Kidney (tissue), 14 donors: Measurements from ENCODE around the gene M6PR. TPM values are rescaled to one million over a fixed set of nuclear protein-coding genes. Genes with fewer than 3 reads are reported as not detected.
"Not testable (repeated sequence)": the region's sequence is repeated elsewhere in the genome, so short reads cannot be mapped to it uniquely, and the experiment has no call there.

Source experiments
- DNase-seq, 5 donors: peaks; one replicate each; pipeline ENCODE4 v3.0.0-alpha.2; 2013 to 2020
- FAIRE-seq: peaks from 2 replicates; lab custom pipeline; 2012; peaks lifted over from hg19 to GRCh38; lab: Jason Lieb, UNC
- H3K27ac ChIP-seq, 2 donors: one replicate each; pipeline ENCODE4 v1.7.0; 2013; ENCODE audit warnings: low read depth in 2 of 2, low read length in 2 of 2, inconsistent platforms in 1 of 2
- H3K27me3 ChIP-seq: one replicate; pipeline ENCODE4 v1.7.1; 2013; ENCODE audit warnings: low read length, inconsistent platforms; ENCODE audit not compliant: control insufficient read depth, insufficient read depth
- H3K36me3 ChIP-seq, 3 donors: one replicate each; pipeline versions ENCODE4 v1.7.0 to v1.7.1; 2013; ENCODE audit warnings: low read length in 3 of 3, control low read depth in 1 of 3, inconsistent platforms in 1 of 3; ENCODE audit not compliant: insufficient read depth in 3 of 3, control insufficient read depth in 2 of 3
- H3K4me1 ChIP-seq, 3 donors: one replicate each; pipeline versions ENCODE4 v1.7.0 to v1.7.1; 2013; ENCODE audit warnings: low read length in 3 of 3, inconsistent platforms in 1 of 3, low read depth in 1 of 3; ENCODE audit not compliant: control insufficient read depth in 2 of 3, insufficient read depth in 2 of 3
- H3K4me3 ChIP-seq, 3 donors: one replicate each; pipeline versions ENCODE4 v1.7.0 to v1.8.1; 2013; ENCODE audit warnings: low read length in 3 of 3, control low read depth in 1 of 3, inconsistent platforms in 1 of 3
- H3K9ac ChIP-seq, 3 donors: one replicate each; pipeline versions ENCODE4 v1.7.0 to v1.7.1; 2013; ENCODE audit warnings: low read length in 3 of 3, control low read depth in 1 of 3, inconsistent platforms in 1 of 3
- H3K9me3 ChIP-seq, 3 donors: one replicate each; pipeline versions ENCODE4 v1.7.0 to v1.7.1; 2013; ENCODE audit warnings: low read length in 3 of 3, control low read depth in 1 of 3, inconsistent platforms in 1 of 3; ENCODE audit not compliant: control insufficient read depth in 2 of 3, insufficient read depth in 1 of 3
- intact Hi-C: fragments of 100-400 bp; cut with DNase I; formaldehyde crosslinking; loops from one replicate; pipeline ENCODE4 v1.11.1; 2022
- polyA plus RNA-seq: library from polyadenylated mRNA; stranded (reverse); fragments of 350-450 nt; fragmentation: Illumina TruSeq; extraction: RNeasy Lipid Tissue Mini Kit (QIAGEN cat#74804); gene quantifications from one replicate; pipeline ENCODE4 v1.2.3, GENCODE V29; 2014; ENCODE audit warnings: low read depth, low replicate concordance; ENCODE audit not compliant: insufficient read depth
- total RNA-seq: library from RNA; stranded (reverse); fragmentation: NEBNext Ultra II Directional; extraction: Animal tissue kit (Norgen Biotek cat#: 25700); gene quantifications from one replicate; pipeline ENCODE4 v1.2.1, GENCODE V29; 2021
- TF ChIP-seq, protein P1 (sequence below): IDR thresholded peaks from 3 replicates; pipeline ENCODE4 v1.5.1; 2012; ENCODE audit warnings: mild to moderate bottlenecking, moderate library complexity, borderline replicate concordance; ENCODE audit not compliant: insufficient read depth; ENCODE audit errors: extremely low read depth
- donor health status: control.
- donor health status: control.
- donor health status: control.
- donor health status: control.
- donor health status: control.
- donor health status: DM: yes; HTN: yes; CAD: no.
- donor health status: Normal renal cell carcinoma (clear cell type).

The M6PR gene
- total and polyA plus RNA-seq, 2 donors from 2014 or later, result 84.7 to 165 TPM

GRCh38 chr12:8946733-8947132 lies 2.7 kb downstream of the M6PR start:
- H3K9me3 ChIP-seq, result no peaks in the 10 kb centered on the region
- DNase-seq, result no peak
- no peak overlapping the region for H3K27ac ChIP-seq
- H3K27me3 ChIP-seq, result no peaks in the 10 kb centered on the region
- no peak overlapping the region for H3K4me3 ChIP-seq
- peaks cover 8 to 29% (median 18%) of the 10 kb centered on the region in 3 donors for H3K36me3 ChIP-seq
- no peak overlapping the region for H3K9ac ChIP-seq
- peaks cover 0 to 6% (median 6%) of the 10 kb centered on the region in 3 donors for H3K4me1 ChIP-seq
- intact Hi-C loops, result no loop called here
- TF ChIP-seq, protein P1, sequence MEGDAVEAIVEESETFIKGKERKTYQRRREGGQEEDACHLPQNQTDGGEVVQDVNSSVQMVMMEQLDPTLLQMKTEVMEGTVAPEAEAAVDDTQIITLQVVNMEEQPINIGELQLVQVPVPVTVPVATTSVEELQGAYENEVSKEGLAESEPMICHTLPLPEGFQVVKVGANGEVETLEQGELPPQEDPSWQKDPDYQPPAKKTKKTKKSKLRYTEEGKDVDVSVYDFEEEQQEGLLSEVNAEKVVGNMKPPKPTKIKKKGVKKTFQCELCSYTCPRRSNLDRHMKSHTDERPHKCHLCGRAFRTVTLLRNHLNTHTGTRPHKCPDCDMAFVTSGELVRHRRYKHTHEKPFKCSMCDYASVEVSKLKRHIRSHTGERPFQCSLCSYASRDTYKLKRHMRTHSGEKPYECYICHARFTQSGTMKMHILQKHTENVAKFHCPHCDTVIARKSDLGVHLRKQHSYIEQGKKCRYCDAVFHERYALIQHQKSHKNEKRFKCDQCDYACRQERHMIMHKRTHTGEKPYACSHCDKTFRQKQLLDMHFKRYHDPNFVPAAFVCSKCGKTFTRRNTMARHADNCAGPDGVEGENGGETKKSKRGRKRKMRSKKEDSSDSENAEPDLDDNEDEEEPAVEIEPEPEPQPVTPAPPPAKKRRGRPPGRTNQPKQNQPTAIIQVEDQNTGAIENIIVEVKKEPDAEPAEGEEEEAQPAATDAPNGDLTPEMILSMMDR, result no peak
- no peak for FAIRE-seq

DNA sequence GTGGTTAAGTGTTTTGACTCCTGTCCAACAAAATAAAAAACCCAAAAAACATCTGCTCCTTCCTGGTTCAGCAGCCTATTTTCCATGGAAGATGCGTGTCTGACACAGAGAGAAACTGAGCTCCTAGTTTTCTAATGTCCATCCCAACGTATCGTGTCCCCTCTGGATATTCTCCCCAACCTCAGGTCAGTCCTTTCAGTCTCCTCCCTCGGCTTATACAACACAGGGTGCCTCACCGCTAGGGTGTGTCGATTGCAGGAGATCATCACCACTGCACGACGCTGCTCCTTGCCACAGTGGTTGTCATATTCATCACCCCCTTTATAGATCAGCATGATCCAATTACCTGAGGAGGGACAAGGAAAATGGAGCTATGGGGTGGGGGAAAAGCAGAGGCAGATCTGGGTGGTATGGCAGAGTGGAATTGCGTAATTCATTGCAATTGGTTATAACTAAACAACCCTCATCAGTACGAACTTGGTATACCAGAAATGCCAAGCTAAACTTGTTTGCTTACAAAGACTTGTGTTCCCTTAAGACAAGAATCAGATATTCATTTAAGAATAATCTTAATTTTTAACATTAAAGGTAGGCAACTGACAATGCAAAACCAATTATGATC lies 5.8 kb downstream of the M6PR start:
- no peak for DNase-seq
- Histone ChIP-seq H3K27ac (no peak overlapping the region), H3K9ac (no peak overlapping the region), H3K27me3 (no peaks in the 10 kb centered on the region), H3K4me3 (no peak overlapping the region), H3K9me3 (no peaks in the 10 kb centered on the region), H3K36me3 (peaks cover 12 to 38% (median 21%) of the 10 kb centered on the region in 3 donors), H3K4me1 (peaks cover 0 to 5% (median 2%) of the 10 kb centered on the region in 3 donors)
- FAIRE-seq, result no peak
- TF ChIP-seq, protein P1, result no peak
- intact Hi-C loops, result no loop called here

DNA sequence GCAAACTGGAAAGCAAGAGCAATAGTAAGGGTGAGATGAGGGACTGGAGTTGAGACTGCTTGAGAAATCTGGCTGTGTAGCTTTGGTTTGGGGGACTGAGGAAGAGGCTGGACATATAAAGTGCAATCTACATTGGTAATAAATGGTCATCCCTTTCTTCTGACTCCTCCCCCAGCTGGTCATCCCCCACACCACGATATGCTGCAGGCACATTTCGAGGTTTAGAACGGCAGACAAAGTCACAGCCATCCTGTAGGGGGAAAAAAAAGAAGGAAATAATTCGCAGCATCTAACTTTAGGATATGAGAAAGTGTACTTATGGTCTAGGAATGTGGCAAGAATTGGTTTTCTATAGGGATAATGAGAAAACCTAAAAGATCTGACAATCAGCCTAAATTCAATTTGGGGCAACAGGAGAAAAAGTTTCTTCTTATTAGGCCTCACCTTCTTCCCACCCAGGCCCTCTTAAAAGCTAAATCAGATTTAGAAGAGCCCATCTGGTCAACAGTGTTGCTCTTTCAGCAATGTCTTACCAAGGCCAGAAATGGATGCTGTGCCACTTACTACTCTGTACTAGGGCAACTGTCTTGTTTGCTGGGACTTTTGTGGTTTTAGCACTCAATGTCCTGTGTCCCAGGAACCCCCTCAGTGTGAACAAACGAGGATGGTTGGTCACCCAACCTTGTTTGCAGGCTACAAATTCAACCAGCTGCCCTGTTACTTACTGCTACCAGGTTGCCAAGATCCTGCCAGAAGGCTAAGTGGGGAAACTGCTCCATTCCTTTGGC lies 7.6 kb downstream of the M6PR start:
- Histone ChIP-seq H3K27me3 (no peaks in the 10 kb centered on the region), H3K36me3 (peaks cover 14 to 52% (median 21%) of the 10 kb centered on the region in 3 donors), H3K9me3 (no peaks in the 10 kb centered on the region), H3K27ac (no peak overlapping the region), H3K4me3 (no peak overlapping the region), H3K4me1 (no peaks in the 10 kb centered on the region), H3K9ac (no peak overlapping the region)
- TF ChIP-seq, protein P1, result no peak
- DNase-seq (no peak), FAIRE-seq (no peak)
- intact Hi-C loops, result no loop called here

- H3K9ac ChIP-seq, FAIRE-seq, H3K4me1 ChIP-seq, DNase-seq, H3K4me3 ChIP-seq, H3K27me3 ChIP-seq, intact Hi-C loops, H3K9me3 ChIP-seq, H3K27ac ChIP-seq: not testable (repeated sequence)
- peaks cover 9 to 41% (median 13%) of the 10 kb centered on the region in 3 donors for H3K36me3 ChIP-seq
Measured at GRCh38 chr12:8937842-8938442, 11.5 kb downstream of the M6PR start.
